GM19035 (cell line): ENCODE results near the gene RNF126.

Experiments used
- ATAC-seq: cut with Tn5 transposase; IDR thresholded peaks from one replicate; pipeline ENCODE4 v1.9.1; 2021; ENCODE audit not compliant: unreplicated experiment

The RNF126 gene

GRCh38 chr19:664913-665443 lies 2.0 kb upstream of the RNF126 start:
- no peak for ATAC-seq

GRCh38 chr19:663682-664117 lies 686 bp upstream of the RNF126 start:
- ATAC-seq: peak; percentile 1

- ATAC-seq: peak; percentile 21
These were observed 630 bp downstream of the RNF126 start for GRCh38 chr19:662207-662961.

- no peak for ATAC-seq
These were observed 1.4 kb downstream of the RNF126 start for GRCh38 chr19:661427-662196.

GRCh38 chr19:660793-661426 lies 2.1 kb downstream of the RNF126 start:
- no peak for ATAC-seq

GRCh38 chr19:658916-659839 lies 3.8 kb downstream of the RNF126 start:
- ATAC-seq: no peak

GRCh38 chr19:658059-658839 lies 4.8 kb downstream of the RNF126 start:
- ATAC-seq: no peak

- ATAC-seq: no peak
These were observed 5.4 kb downstream of the RNF126 start for GRCh38 chr19:657611-658010.

GRCh38 chr19:656751-657559 lies 6.1 kb downstream of the RNF126 start:
- ATAC-seq: no peak

GRCh38 chr19:655691-656090 lies 7.3 kb downstream of the RNF126 start:
- ATAC-seq: no peak

- ATAC-seq: no peak
These were observed 9.6 kb downstream of the RNF126 start for GRCh38 chr19:653425-653824.

- ATAC-seq: no peak
These were observed 10.3 kb downstream of the RNF126 start for GRCh38 chr19:652467-653389.

GRCh38 chr19:651991-652390 lies 11.0 kb downstream of the RNF126 start:
- no peak for ATAC-seq

GRCh38 chr19:651114-651818 lies 11.7 kb downstream of the RNF126 start:
- no peak for ATAC-seq

GRCh38 chr19:650121-650520 lies 12.9 kb downstream of the RNF126 start:
- no peak for ATAC-seq

- ATAC-seq: no peak
These were observed 13.9 kb downstream of the RNF126 start for GRCh38 chr19:648904-649801.
